Activated CD8-positive, alpha-beta memory T cell treated with anti-CD3 and anti-CD28 coated beads for 36 hours (primary cell): Measurements from ENCODE around the gene TPP1. TPM values are rescaled to one million over a fixed set of nuclear protein-coding genes. Genes with fewer than 3 reads are reported as not detected.

ENCODE experiments used
- CTCF ChIA-PET: fragments of 350-600 bp; sonication (Branson Sonifier 250); formaldehyde crosslinking; loops from one replicate; lab custom pipeline; 2021; ENCODE audit warnings: antibody characterized with exemption; lab: Charles Lee
- POLR2A ChIA-PET: fragments of 350-600 bp; sonication (Branson Sonifier 250); formaldehyde crosslinking; loops from one replicate; lab custom pipeline; 2021; ENCODE audit warnings: antibody characterized with exemption; lab: Charles Lee
- total RNA-seq, 2 experiments: library from RNA; stranded (reverse); gene quantifications; one replicate each; pipeline ENCODE4 v1.2.3, GENCODE V29; 2021

TPP1 gene
- total RNA-seq, 2 experiments from 2014 or later, result 44.7 to 50.5 TPM

DNA sequence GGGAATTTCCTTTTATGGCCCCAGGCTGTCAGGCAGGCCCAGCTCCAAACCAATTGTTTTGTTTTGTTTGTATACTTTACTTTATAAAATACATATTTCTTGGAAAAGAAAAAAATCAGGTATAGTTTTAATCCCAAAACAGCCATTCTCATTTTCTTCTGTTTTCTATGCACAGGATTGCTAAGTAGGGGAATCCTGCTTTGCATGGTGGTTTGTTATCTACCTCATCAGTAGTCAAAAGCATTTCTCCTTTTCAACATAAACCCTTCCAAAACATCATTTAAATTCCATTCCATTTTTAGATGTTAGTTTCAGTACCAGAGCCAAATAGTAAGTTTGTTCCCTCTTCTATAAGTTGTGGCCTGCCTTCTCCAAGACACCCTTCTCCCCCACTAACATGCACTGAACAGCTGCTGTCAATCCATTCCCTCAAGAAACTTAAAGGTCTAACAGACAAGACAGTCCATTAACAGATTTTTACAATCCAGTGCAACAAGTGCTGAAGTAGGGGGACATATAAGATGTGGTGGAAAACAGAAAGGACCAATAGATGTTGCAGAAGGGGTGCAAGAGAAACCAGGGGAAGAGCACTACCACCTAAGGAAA, 11.9 kb downstream of the TPP1 start:
- CTCF ChIA-PET, result interaction anchor here (0.6 to 1.5 kb wide), 5 partner anchors 11 to 130 kb away, joined by 3 to 4 read pairs (median 3); partner anchors contain the start of gene TPP1
- POLR2A ChIA-PET, result interaction anchor here (3.0 kb wide), 1 partner anchor 12 kb away, joined by 16 read pairs; the partner anchor contains the start of gene TPP1

GRCh38 chr11:6606471-6607189, 12.6 kb downstream of the TPP1 start:
- CTCF ChIA-PET, result interaction anchor here (0.9 to 1.5 kb wide), 3 partner anchors 11 to 41 kb away, joined by 3 to 4 read pairs (median 3); partner anchors contain the start of gene TPP1
- POLR2A ChIA-PET, result interaction anchor here (3.0 kb wide), 1 partner anchor 12 kb away, joined by 16 read pairs; the partner anchor contains the start of gene TPP1

GRCh38 chr11:6604790-6605189, 14.4 kb downstream of the TPP1 start:
- CTCF ChIA-PET, result interaction anchor here (0.8 to 2.0 kb wide), 10 partner anchors 8 to 150 kb away, joined by 3 to 11 read pairs (median 4); partner anchors contain the start of genes MRPL17, TAF10 and TPP1

DNA sequence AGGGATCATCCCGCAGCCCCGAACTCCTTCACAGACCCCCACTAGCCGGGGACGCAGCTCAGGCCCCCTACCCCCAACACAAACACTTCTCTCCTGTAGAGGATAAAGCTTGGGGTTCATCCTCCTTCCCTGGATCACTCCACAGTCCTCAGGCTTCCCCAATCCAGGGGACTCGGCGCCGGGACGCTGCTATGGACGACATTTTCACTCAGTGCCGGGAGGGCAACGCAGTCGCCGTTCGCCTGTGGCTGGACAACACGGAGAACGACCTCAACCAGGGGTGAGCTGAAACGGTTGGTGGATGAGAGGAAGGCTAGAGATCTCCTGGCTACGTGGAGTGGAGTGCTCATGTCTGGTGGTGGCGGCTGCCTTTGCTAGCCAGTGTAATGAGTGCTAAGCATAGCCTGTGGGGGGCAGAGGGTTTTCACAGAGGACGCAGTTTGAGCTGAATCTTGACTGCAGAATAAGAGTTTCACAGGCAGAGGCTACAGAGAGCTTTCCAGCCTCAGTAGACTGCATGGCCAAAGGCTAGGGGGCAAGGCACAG, 15.1 kb downstream of the TPP1 start:
- POLR2A ChIA-PET, result interaction anchor here (0.7 to 1.7 kb wide), 5 partner anchors 14 to 123 kb away, joined by 3 to 8 read pairs (median 6); partner anchors contain the start of genes ARFIP2, MRPL17, TIMM10B and TPP1
- CTCF ChIA-PET, result interaction anchor here (0.8 to 2.0 kb wide), 10 partner anchors 8 to 151 kb away, joined by 3 to 11 read pairs (median 4); partner anchors contain the start of genes MRPL17, TAF10 and TPP1

More at GRCh38 chr11:6604790-6605189, 14.4 kb downstream of the TPP1 start:
- POLR2A ChIA-PET, result interaction anchor here (0.9 to 1.7 kb wide), 4 partner anchors 13 to 124 kb away, joined by 3 to 8 read pairs (median 6); partner anchors contain the start of genes ARFIP2, MRPL17, TIMM10B and TPP1

- CTCF ChIA-PET, result interaction anchor here (0.9 to 2.0 kb wide), 7 partner anchors 9 to 90 kb away, joined by 3 to 10 read pairs (median 4); partner anchors contain the start of genes MRPL17 and TAF10
- POLR2A ChIA-PET, result interaction anchor here (0.7 to 1.8 kb wide), 5 partner anchors 8 to 122 kb away, joined by 3 to 8 read pairs (median 5); partner anchors contain the start of genes ARFIP2, MRPL17, TAF10 and TIMM10B
Observed at GRCh38 chr11:6603287-6604080, 15.7 kb downstream of the TPP1 start, which contains the start of the genes ILK and RRP8. ILK (plus strand) TSS chr11:6603774; CDS start chr11:6604272, 498 bp downstream. RRP8 (minus strand) TSS chr11:6603616; CDS start chr11:6603502, 114 bp downstream.

DNA sequence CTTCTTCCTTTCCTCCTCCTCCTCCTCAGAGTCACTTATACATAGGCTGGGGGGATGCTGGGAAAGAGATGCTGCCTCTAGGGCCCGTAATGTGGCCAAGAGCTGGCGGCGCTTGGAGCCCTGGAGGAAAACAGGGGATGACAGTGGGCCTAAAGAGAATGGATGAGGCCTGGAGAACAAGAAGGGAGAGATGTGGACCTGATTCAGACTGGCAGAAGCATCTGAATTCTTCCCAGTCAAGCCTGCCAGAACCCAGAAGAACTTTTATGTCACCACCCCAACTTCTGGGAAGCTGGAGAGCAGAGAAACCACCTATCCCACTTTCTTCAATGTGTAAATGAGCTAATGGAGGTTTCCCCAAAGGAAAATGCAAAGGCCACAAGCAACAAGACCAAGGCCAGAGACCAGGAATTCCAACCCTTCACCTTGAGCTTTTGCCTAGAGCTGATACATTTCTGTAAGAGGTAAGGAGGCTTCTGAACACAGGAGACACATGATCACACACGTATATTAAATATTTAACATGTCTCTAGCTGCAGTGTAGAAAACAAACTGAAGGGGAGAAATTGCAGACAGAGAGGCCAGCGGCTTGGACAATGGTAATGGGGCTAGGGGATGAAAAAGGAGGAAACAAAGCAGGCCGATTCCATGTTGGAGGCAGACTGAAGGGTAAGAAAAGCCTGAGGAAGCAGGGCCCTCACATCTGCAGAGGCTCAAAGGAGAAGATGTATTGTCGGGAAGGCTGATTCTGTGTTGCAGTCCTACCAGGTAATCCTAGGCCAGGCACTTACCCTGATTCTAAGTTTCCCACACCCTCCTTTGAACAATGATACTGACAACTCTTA, 16.9 kb downstream of the TPP1 start:
- ChIA-PET POLR2A (interaction anchor here (1.8 kb wide), 1 partner anchor 10 kb away, joined by 5 read pairs; the partner anchor contains the start of gene TAF10), CTCF (no interaction called here)

- CTCF ChIA-PET, result no interaction called here
- POLR2A ChIA-PET, result no interaction called here
Observed at GRCh38 chr11:6601041-6601461, 18.2 kb downstream of the TPP1 start.

DNA sequence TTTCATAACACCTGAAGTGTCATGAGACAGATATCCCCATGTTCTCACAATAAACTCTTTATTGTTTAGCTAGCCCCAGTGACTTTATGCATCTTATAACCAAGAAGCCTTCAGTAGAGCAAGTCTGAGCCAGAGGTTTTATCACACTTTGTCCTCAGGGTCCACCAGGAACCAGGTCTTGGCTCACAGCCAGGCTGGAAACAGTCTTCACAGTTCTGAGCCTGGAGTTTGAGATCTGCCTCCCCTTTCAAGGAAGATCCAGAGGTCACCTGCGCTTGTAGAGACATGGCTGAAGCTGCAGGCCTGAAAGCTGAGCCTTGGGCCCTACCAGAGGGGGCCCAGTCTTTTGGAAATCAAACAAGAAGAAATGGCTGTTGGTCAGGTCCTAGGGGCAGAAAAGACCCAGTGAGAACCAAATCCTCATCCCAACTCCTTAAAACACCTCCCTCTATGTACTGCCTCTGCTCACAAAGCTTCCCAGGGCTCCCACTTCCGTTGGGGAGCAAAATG, 19.3 kb downstream of the TPP1 start:
- CTCF ChIA-PET, result interaction anchor here (2.4 kb wide), 1 partner anchor 156 kb away, joined by 8 read pairs; no protein-coding TSS in a partner anchor
- POLR2A ChIA-PET, result no interaction called here

- CTCF ChIA-PET, result interaction anchor here (2.4 kb wide), 1 partner anchor 157 kb away, joined by 8 read pairs; no protein-coding TSS in a partner anchor
Observed at GRCh38 chr11:6599449-6599848, 19.8 kb downstream of the TPP1 start.

DNA sequence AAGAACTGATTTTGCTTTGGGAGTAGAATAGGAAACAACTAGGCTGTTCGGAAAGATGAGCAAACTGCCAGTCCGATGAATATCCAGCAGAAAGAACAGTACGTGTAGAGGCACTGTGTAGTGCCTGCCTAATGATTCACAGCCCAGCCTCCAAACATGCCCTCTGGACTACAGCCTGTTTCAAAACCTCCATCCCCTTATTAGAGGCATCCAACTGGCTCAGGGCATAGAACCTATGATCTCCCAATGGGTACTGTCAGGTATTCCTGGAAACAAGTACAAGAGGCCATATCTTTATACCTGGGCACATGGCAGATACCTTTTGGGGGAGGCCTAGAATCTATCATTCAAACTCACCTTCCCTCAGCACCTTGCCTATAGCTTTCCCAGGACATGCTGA, 20.7 kb downstream of the TPP1 start:
- ChIA-PET POLR2A (no interaction called here), CTCF (interaction anchor here (2.4 kb wide), 1 partner anchor 158 kb away, joined by 8 read pairs; no protein-coding TSS in a partner anchor)

More at GRCh38 chr11:6599449-6599848, 19.8 kb downstream of the TPP1 start:
- POLR2A ChIA-PET, result no interaction called here

DNA sequence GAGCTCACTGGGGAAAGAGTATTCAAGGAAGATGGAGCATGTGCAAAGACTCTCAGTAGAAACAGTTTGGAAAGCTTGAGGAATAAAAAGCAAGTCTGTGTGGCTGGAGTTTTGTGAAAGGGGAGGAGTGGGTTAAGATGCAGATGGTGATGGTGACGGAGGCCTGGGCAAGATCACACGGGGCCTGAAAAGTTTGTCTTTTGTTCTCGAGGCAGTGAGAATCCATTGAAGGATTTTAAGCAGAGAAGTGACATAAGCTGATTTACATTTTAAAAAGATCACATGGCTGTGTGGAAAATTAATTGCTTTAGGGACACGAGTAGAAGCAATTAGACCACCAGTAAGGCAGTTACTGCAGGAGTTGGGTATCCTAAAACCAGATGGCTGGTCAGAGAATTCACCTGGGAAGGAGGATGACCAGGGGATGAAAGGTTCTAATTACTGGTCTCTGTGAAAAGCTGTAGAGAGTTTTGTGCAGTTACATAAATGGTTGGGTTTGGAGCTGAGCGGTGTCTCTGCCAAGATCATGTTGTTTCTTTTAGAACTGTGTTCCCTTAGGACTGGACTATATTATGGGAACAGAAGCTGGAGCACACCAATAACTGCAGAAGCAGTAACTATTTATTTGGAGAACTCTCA, 22.9 kb downstream of the TPP1 start:
- POLR2A ChIA-PET, result no interaction called here

GRCh38 chr11:6594142-6594768, 25.0 kb downstream of the TPP1 start:
- ChIA-PET CTCF (interaction anchor here (0.7 to 1.8 kb wide), 2 partner anchors 25 to 86 kb away, joined by 3 to 4 read pairs; partner anchors contain the start of gene TPP1), POLR2A (no interaction called here)

More for the DNA sequence above, 22.9 kb downstream of the TPP1 start:
- CTCF ChIA-PET, result interaction anchor here (0.6 to 1.2 kb wide), 2 partner anchors 8 to 180 kb away, joined by 3 to 4 read pairs; no protein-coding TSS in a partner anchor

DNA sequence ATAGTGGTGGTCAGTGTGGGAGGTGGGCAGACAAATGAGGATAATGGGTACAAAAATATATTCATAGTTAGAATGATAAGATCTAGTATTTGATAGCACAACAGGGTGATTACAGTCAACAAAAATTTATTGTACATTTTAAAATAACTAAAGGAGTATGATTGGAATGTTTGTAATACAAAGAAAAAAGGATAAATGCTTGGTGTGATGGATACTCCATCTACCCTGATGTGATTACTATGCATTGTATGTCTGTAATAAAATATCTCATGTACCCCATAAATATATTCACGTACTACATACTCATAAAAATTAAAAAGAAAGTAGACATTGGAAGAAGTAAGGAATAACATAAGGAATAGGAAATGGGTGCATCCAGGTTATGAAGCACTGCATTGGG, 31.2 kb downstream of the TPP1 start:
- CTCF ChIA-PET, result no interaction called here
- POLR2A ChIA-PET, result no interaction called here

- ChIA-PET CTCF (no interaction called here), POLR2A (no interaction called here)
Observed at GRCh38 chr11:6587360-6587953, 31.8 kb downstream of the TPP1 start.
